ENCODE results near the gene FAM20B. TPM values are rescaled to one million over a fixed set of nuclear protein-coding genes. Genes with fewer than 3 reads are reported as not detected.

The FAM20B gene
- total and polyA plus RNA-seq, 2 of the 8 experiments (the other 6 are each of a cell fraction or from before 2014, with no cell fraction given), result 8.3 to 36.6 TPM

GRCh38 chr1:178997428-178997827, 28.3 kb upstream of the FAM20B start:
- no peak overlapping the region for H3K9ac ChIP-seq (replicated peaks in 1 of 4; ENCODE audit: extremely low read depth in 1 of 4, low read depth in 3 of 4, low read length in 3 of 4)
- no peak overlapping the region for H3K27ac ChIP-seq (ENCODE audit: low read depth, low read length)
- H4K20me1 ChIP-seq (replicated peaks in 1 of 2; ENCODE audit: control insufficient read depth in 1 of 2, insufficient read depth in 2 of 2, low read length in 2 of 2), result no peaks in the 10 kb centered on the region
- no peak overlapping the region for H2BK120ac ChIP-seq (replicated peaks; ENCODE audit: low read depth, low read length)
- no peaks in the 10 kb centered on the region for H3K4me1 ChIP-seq (replicated peaks in 1 of 4; ENCODE audit: control insufficient read depth in 3 of 4, insufficient read depth in 4 of 4, low read length in 3 of 4)
- no peaks in the 10 kb centered on the region for H3K36me3 ChIP-seq (ENCODE audit: control insufficient read depth in 2 of 4, insufficient read depth in 4 of 4, low read length in 3 of 4)
- ChIA-PET CTCF (ENCODE audit: partially characterized antibody) (interaction anchor here (1.0 to 1.7 kb wide), 7 partner anchors 26 to 467 kb away, joined by 3 to 6 read pairs (median 4); no protein-coding TSS in a partner anchor), POLR2A (ENCODE audit: partially characterized antibody) (no interaction called here)
- H2AK5ac ChIP-seq (ENCODE audit: low read depth, low read length), result no peak overlapping the region
- H4K8ac ChIP-seq (ENCODE audit: extremely low read depth, insufficient read depth, low read length), result no peak overlapping the region
- H3K4ac ChIP-seq (replicated peaks; ENCODE audit: insufficient read length, low read depth, low read length), result no peak overlapping the region
- H3K4me3 ChIP-seq (ENCODE audit: extremely low read depth in 1 of 4, insufficient read depth in 2 of 4, low read depth in 3 of 4, low read length in 4 of 4), result no peak overlapping the region
- H2BK15ac ChIP-seq (ENCODE audit: low read length), result no peak overlapping the region
- H2AFZ ChIP-seq (ENCODE audit: low read length), result no peak overlapping the region
- no peaks in the 10 kb centered on the region for H3K23me2 ChIP-seq (ENCODE audit: low read depth, low read length)
- no peak for DNase-seq (ENCODE audit: low read depth in 1 of 2, low spot score in 2 of 2)
- H4K91ac ChIP-seq (replicated peaks; ENCODE audit: insufficient read length, low read length), result no peak overlapping the region
- H3K4me2 ChIP-seq (ENCODE audit: insufficient read depth in 1 of 2, low read depth in 2 of 2, low read length in 2 of 2), result no peak overlapping the region
- H3K27me3 ChIP-seq (replicated peaks in 1 of 4; ENCODE audit: control insufficient read depth in 3 of 4, extremely low read depth in 1 of 4, insufficient read depth in 3 of 4, low read length in 3 of 4), result no peaks in the 10 kb centered on the region
- no peak overlapping the region for H2BK5ac ChIP-seq (ENCODE audit: low read depth, low read length)
- no peak overlapping the region for H3K23ac ChIP-seq (ENCODE audit: insufficient read length)
- no peak overlapping the region for H2BK12ac ChIP-seq (ENCODE audit: low read depth, low read length)
- H3K9me3 ChIP-seq (ENCODE audit: insufficient read depth in 2 of 2, low read depth in 1 of 2, low read length in 1 of 2), result peaks cover 4 to 19% of the 10 kb centered on the region in 2 experiments; a peak in 2 of 4 replicates
- 87% methylated on average over 1 of the region's 1 CpG; no CpG with 5 or more reads in 1 of the 2 experiments for WGBS, 2 experiments (ENCODE audit: extremely low coverage in 1 of 2, insufficient coverage in 1 of 2, insufficient read length in 1 of 2, insufficient replicate concordance in 2 of 2, low coverage in 1 of 2, low lambda C conversion rate in 2 of 2, missing lambda C conversion rate in 1 of 2)
- FAIRE-seq, result no peak
- H3K56ac ChIP-seq (replicated peaks; ENCODE audit: insufficient read length, low read depth, low read length), result no peak overlapping the region
- no peak overlapping the region for H4K5ac ChIP-seq (ENCODE audit: insufficient read length, low read depth, low read length)
- H2BK20ac ChIP-seq (ENCODE audit: low read length), result no peak overlapping the region
- no peaks in the 10 kb centered on the region for H3K79me2 ChIP-seq (ENCODE audit: control insufficient read depth in 1 of 2, insufficient read depth in 2 of 2, low read length in 2 of 2)
- no peak overlapping the region for H3K18ac ChIP-seq (ENCODE audit: extremely low read depth, low read length)
- no peaks in the 10 kb centered on the region for H3K79me1 ChIP-seq (ENCODE audit: low read depth, low read length)
- no peak overlapping the region for H3K14ac ChIP-seq (ENCODE audit: insufficient read length)
- TF ChIP-seq NRF1 (IDR thresholded peaks at IDR 0.05; ENCODE audit: low read depth, low read length) (no peak), CTBP2 (IDR thresholded peaks at IDR 0.05; ENCODE audit: borderline replicate concordance, insufficient read depth, insufficient read length, low read length) (no peak), POLR2A (IDR thresholded peaks at IDR 0.05; ENCODE audit: control extremely low read depth in 1 of 2, low read depth in 2 of 2, low read length in 2 of 2) (no peak), SIRT6 (IDR thresholded peaks at IDR 0.05; ENCODE audit: low read length) (no peak), KDM4A (IDR thresholded peaks at IDR 0.05; ENCODE audit: low read depth, low read length, severe bottlenecking) (no peak), EP300 (IDR thresholded peaks at IDR 0.05; ENCODE audit: borderline replicate concordance in 1 of 2, low read depth in 2 of 2, low read length in 2 of 2) (no peak), TBP (IDR thresholded peaks at IDR 0.05; ENCODE audit: low read depth, low read length) (no peak), CHD2 (IDR thresholded peaks at IDR 0.05; ENCODE audit: low read length) (no peak), FOSL1 (IDR thresholded peaks at IDR 0.05; ENCODE audit: insufficient read depth, low read depth, low read length) (no peak), TAF7 (optimal IDR thresholded peaks at IDR 0.05; ENCODE audit: borderline replicate concordance, low read depth, low read length) (no peak), TCF12 (IDR thresholded peaks at IDR 0.05; ENCODE audit: low read depth, low read length) (no peak), KDM5A (IDR thresholded peaks at IDR 0.05; ENCODE audit: low read length) (no peak), CREB1 (IDR thresholded peaks at IDR 0.05) (no peak), GABPA (IDR thresholded peaks at IDR 0.05; ENCODE audit: borderline replicate concordance, insufficient read depth, low read length) (no peak), TEAD4 (IDR thresholded peaks at IDR 0.05; ENCODE audit: low read depth, low read length) (no peak), SP2 (IDR thresholded peaks at IDR 0.05; ENCODE audit: low read length) (no peak), ASH2L (IDR thresholded peaks at IDR 0.05; ENCODE audit: low read length) (no peak)
